ENCODE data around the gene PRKAG2.
A peak's percentile ranks its signal among the peaks of the same experiment; 100 is the strongest.

The PRKAG2 gene

GRCh38 chr7:151876899-151877777, at the start of gene PRKAG2:
Gene PRKAG2 (minus strand): TSS chr7:151877115. CDS start chr7:151876620, 495 bp downstream.
- no peak within 1 kb of the TSS for H3K27ac ChIP-seq
- no peak for DNase-seq
- peak within 1 kb of the TSS; percentile 60 for H3K4me3 ChIP-seq (ENCODE audit: low read depth, low read length)
- peaks cover 16% of the 10 kb centered on the region for H3K27me3 ChIP-seq (replicated peaks)
- in situ Hi-C loops (cut with HindIII; ENCODE audit: low pct_ligation_motif_present, low sequenced_read_pairs), result no loop called here
- no peak for TF ChIP-seq CTCF (IDR thresholded peaks at IDR 0.05; ENCODE audit: low read depth, low read length, missing control alignments)
- H3K36me3 ChIP-seq (replicated peaks), result no peaks in the 10 kb centered on the region

- Histone ChIP-seq H3K27ac (no peak overlapping the region), H3K36me3 (replicated peaks) (no peaks in the 10 kb centered on the region), H3K4me3 (ENCODE audit: low read depth, low read length) (no peak overlapping the region), H3K27me3 (replicated peaks) (no peaks in the 10 kb centered on the region)
- no peak for TF ChIP-seq CTCF (IDR thresholded peaks at IDR 0.05; ENCODE audit: low read depth, low read length, missing control alignments)
- no peak for DNase-seq
- in situ Hi-C loops (cut with HindIII; ENCODE audit: low pct_ligation_motif_present, low sequenced_read_pairs), result no loop called here
These were observed 49.4 kb upstream of the PRKAG2 start for GRCh38 chr7:151926336-151926712.

GRCh38 chr7:151925446-151926335, 48.8 kb upstream of the PRKAG2 start:
- DNase-seq, result peak; percentile 14
- peak overlapping the region; percentile 3 for H3K27ac ChIP-seq
- in situ Hi-C loops (cut with HindIII; ENCODE audit: low pct_ligation_motif_present, low sequenced_read_pairs), result no loop called here
- H3K36me3 ChIP-seq (replicated peaks), result no peaks in the 10 kb centered on the region
- no peak for TF ChIP-seq CTCF (IDR thresholded peaks at IDR 0.05; ENCODE audit: low read depth, low read length, missing control alignments)
- H3K27me3 ChIP-seq (replicated peaks), result no peaks in the 10 kb centered on the region
- H3K4me3 ChIP-seq (ENCODE audit: low read depth, low read length), result peak overlapping the region; percentile 3

- TF ChIP-seq CTCF (IDR thresholded peaks at IDR 0.05; ENCODE audit: low read depth, low read length, missing control alignments), result no peak
- Histone ChIP-seq H3K36me3 (replicated peaks) (no peaks in the 10 kb centered on the region), H3K4me3 (ENCODE audit: low read depth, low read length) (no peak overlapping the region), H3K27me3 (replicated peaks) (no peaks in the 10 kb centered on the region), H3K27ac (no peak overlapping the region)
- DNase-seq, result no peak
- in situ Hi-C loops (cut with HindIII; ENCODE audit: low pct_ligation_motif_present, low sequenced_read_pairs), result no loop called here
These were observed 47.6 kb upstream of the PRKAG2 start for GRCh38 chr7:151924508-151924907.

GRCh38 chr7:151924001-151924400, 47.1 kb upstream of the PRKAG2 start:
- H3K4me3 ChIP-seq (ENCODE audit: low read depth, low read length), result no peak overlapping the region
- TF ChIP-seq CTCF (IDR thresholded peaks at IDR 0.05; ENCODE audit: low read depth, low read length, missing control alignments), result no peak
- DNase-seq, result no peak
- no peaks in the 10 kb centered on the region for H3K27me3 ChIP-seq (replicated peaks)
- no peak overlapping the region for H3K27ac ChIP-seq
- no peaks in the 10 kb centered on the region for H3K36me3 ChIP-seq (replicated peaks)
- in situ Hi-C loops (cut with HindIII; ENCODE audit: low pct_ligation_motif_present, low sequenced_read_pairs), result no loop called here

Measured in brain microvascular endothelial cell (primary cell).